CD4-positive, alpha-beta T cell (primary cell): Measurements from ENCODE around the gene ZFPM1. TPM values are rescaled to one million over a fixed set of nuclear protein-coding genes. Genes with fewer than 3 reads are reported as not detected.

ENCODE experiments used
- ATAC-seq: fragments of 200-7000 bp; cut with Tn5 transposase; one replicate; pipeline ENCODE4 v1.10.0; 2022; ENCODE audit warnings: mild to moderate bottlenecking; ENCODE audit not compliant: poor library complexity
- CTCF ChIA-PET: fragments of 350-600 bp; sonication (Branson Sonifier 250); formaldehyde crosslinking; loops from one replicate; lab custom pipeline; 2021; ENCODE audit warnings: antibody characterized with exemption, inconsistent platforms; lab: Charles Lee
- POLR2A ChIA-PET: fragments of 350-600 bp; sonication (Branson Sonifier 250); formaldehyde crosslinking; loops from one replicate; lab custom pipeline; 2021; ENCODE audit warnings: antibody characterized with exemption, inconsistent platforms; lab: Charles Lee
- DNase-seq, 14 experiments: peaks; one replicate each; pipeline ENCODE4 v3.0.0-alpha.2; 2013 to 2020; ENCODE audit warnings: mixed read lengths in 2 of 14
- H3K27ac ChIP-seq, 2 donors: one replicate each; pipeline versions ENCODE4 v1.5.1 to v1.7.0; 2013; ENCODE audit warnings: low read length in 2 of 2, low read depth in 1 of 2, mild to moderate bottlenecking in 1 of 2
- H3K27me3 ChIP-seq, 2 experiments: 1 replicate in 1 of 2; 2 replicates in 1 of 2; pipeline versions ENCODE4 v1.6.1 to v1.7.0; 2013; ENCODE audit warnings: low read length in 2 of 2, control low read depth in 1 of 2, mild to moderate bottlenecking in 1 of 2, moderate library complexity in 1 of 2; ENCODE audit not compliant: insufficient read depth in 2 of 2, control insufficient read depth in 1 of 2
- H3K36me3 ChIP-seq: one replicate; pipeline ENCODE4 v1.6.1; 2013; ENCODE audit warnings: low read length, control low read depth; ENCODE audit not compliant: insufficient read depth
- H3K4me1 ChIP-seq: one replicate; pipeline ENCODE4 v1.6.1; 2013; ENCODE audit warnings: low read length, control low read depth; ENCODE audit not compliant: insufficient read depth
- H3K4me3 ChIP-seq: one replicate; pipeline ENCODE4 v1.5.1; 2013; ENCODE audit warnings: mild to moderate bottlenecking, low read length, moderate library complexity
- H3K9me3 ChIP-seq, 2 experiments: 1 replicate in 1 of 2; 2 replicates in 1 of 2; pipeline versions ENCODE4 v1.6.1 to v1.7.0; 2013; ENCODE audit warnings: low read length in 2 of 2, mild to moderate bottlenecking in 2 of 2, control low read depth in 1 of 2, moderate library complexity in 1 of 2; ENCODE audit not compliant: control insufficient read depth in 1 of 2, insufficient read depth in 1 of 2
- H3K27ac Mint-ChIP-seq: one replicate; pipeline ENCODE4 v1.8.0; 2020; ENCODE audit warnings: mixed read lengths
- H3K27me3 Mint-ChIP-seq: one replicate; pipeline ENCODE4 v1.8.0; 2021; ENCODE audit warnings: mixed read lengths
- H3K36me3 Mint-ChIP-seq: one replicate; pipeline ENCODE4 v1.8.0; 2021; ENCODE audit warnings: low read depth, mixed read lengths
- H3K4me1 Mint-ChIP-seq: one replicate; pipeline ENCODE4 v1.8.0; 2021; ENCODE audit warnings: low read depth, mixed read lengths
- H3K4me3 Mint-ChIP-seq: one replicate; pipeline ENCODE4 v1.8.0; 2020; ENCODE audit warnings: mild to moderate bottlenecking, mixed read lengths
- H3K9me3 Mint-ChIP-seq: one replicate; pipeline ENCODE4 v1.8.0; 2020; ENCODE audit warnings: mixed read lengths
- intact Hi-C, 2 experiments: fragments of 100-400 bp; cut with DNase I in 1 of 2; cut with micrococcal nuclease in 1 of 2; formaldehyde crosslinking; loops; one replicate each; pipeline versions ENCODE4 v1.15.1 to v1.9.0; 2023 to 2025; cut with DNase I, micrococcal nuclease
- total RNA-seq, 174 experiments: library from RNA in 2 of 174; stranded (reverse) in 2 of 174; gene quantifications; one replicate each; pipeline ENCODE4 v1.2.3 and lab custom pipeline; 2021 to 2026
- TF ChIP-seq, protein P1 (sequence below): fragments of 200-600 bp; IDR thresholded peaks from one replicate; pipeline ENCODE4 v1.8.0; 2022; ENCODE audit warnings: antibody characterized with exemption, mild to moderate bottlenecking

Gene ZFPM1
- total RNA-seq, 2 experiments from 2014 or later = 22.8 to 24.2 TPM

DNA sequence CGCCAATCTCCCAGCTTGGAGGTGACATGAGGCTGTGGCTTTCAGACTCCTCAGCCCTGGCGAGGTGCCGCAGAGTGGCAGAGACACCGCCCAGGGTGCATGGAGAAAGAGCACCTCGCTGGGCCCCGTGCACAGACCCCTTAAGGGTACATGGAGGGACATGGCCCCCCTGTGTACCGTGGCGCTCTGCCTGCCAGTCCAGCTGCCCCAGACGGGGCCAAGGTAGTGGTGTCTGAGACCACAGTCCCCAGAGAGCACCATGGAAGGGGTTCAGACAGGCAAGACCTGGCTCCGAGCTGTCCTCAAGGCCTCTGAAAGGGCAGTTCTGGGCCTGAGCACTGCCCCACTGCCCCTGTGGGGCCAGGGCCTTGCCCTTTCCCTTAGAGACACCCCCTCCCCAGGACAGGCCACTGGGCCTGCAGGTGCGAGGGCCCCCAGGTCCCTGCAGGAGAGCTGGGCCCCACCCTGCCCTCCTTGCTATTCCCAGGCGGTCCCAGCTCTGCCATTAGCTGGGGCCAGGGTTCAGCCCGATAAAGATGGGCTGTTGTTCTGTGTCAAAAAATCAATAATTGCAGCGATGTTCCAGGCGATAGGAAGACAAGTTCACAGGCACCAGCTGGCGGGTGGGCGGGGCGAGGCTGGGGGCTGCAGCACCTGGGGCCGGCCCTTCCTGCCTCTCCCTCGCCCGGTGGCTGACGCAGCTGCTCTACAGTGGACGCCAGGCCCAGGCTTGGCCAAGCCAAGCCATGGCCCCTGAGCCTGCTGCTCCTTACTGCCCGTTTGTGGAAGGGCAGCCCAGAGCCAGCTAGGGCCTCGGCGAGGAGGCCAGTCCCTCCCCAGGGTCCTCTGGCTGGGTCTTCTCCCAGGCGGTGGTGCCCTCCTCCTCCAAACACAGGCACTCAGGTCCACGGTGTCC is 51.7 kb downstream of the ZFPM1 start:
- DNase-seq (no peak), ATAC-seq (no peak)
- Histone ChIP-seq H3K9me3 (no peaks in the 10 kb centered on the region), H3K4me1 (peaks cover 12% of the 10 kb centered on the region), H3K27ac (no peak overlapping the region), H3K36me3 (no peaks in the 10 kb centered on the region), H3K4me3 (no peak overlapping the region), H3K27me3 (no peaks in the 10 kb centered on the region)
- Mint-ChIP-seq H3K27me3 (no peaks in the 10 kb centered on the region), H3K4me3 (no peak overlapping the region), H3K36me3 (peaks cover 4% of the 10 kb centered on the region), H3K4me1 (peaks cover 5% of the 10 kb centered on the region), H3K27ac (peak overlapping the region; percentile 36), H3K9me3 (no peaks in the 10 kb centered on the region)
- TF ChIP-seq, protein P1, sequence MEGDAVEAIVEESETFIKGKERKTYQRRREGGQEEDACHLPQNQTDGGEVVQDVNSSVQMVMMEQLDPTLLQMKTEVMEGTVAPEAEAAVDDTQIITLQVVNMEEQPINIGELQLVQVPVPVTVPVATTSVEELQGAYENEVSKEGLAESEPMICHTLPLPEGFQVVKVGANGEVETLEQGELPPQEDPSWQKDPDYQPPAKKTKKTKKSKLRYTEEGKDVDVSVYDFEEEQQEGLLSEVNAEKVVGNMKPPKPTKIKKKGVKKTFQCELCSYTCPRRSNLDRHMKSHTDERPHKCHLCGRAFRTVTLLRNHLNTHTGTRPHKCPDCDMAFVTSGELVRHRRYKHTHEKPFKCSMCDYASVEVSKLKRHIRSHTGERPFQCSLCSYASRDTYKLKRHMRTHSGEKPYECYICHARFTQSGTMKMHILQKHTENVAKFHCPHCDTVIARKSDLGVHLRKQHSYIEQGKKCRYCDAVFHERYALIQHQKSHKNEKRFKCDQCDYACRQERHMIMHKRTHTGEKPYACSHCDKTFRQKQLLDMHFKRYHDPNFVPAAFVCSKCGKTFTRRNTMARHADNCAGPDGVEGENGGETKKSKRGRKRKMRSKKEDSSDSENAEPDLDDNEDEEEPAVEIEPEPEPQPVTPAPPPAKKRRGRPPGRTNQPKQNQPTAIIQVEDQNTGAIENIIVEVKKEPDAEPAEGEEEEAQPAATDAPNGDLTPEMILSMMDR = no peak
- ChIA-PET CTCF (no interaction called here), POLR2A (no interaction called here)
- intact Hi-C loops = loop anchor here (1.0 kb wide), 1 partner anchor 61 kb away; no protein-coding TSS in a partner anchor

DNA sequence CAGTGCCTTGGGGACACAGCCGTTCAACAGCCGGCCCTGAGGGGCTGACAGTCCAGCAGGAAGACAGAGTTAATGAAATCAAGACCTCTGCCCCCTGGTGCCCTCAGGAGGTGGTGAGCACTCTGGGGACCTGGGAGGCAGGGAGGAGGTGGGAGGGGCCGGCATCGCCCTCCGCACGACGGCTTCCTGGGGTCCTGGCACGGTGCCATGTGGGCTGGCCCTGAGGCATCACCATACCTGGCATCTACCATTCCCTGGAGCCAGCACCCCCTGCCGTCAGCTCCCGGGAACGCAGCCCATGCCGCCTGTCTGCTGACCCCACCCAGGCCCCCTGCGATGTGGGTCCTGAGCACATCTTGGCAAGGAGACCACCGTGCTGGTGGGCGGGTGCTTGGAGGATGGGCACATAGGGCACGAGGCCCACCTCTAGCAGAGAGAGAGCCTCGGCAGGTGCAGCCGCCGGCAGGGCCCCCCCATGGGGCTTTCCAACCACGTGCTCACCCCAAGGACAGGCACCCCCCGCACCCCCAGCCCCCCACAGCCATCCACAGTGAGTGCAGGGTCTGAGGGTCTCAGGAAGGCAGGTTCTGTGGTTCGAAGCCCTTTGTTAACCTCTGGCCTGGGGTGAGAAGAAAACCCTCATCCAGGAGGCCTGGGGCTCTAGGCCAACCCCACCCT is 52.5 kb downstream of the ZFPM1 start:
- peak overlapping the region; percentile 36 for H3K27ac Mint-ChIP-seq
- Histone ChIP-seq H3K27ac (no peak overlapping the region), H3K4me3 (no peak overlapping the region), H3K9me3 (no peaks in the 10 kb centered on the region), H3K36me3 (no peaks in the 10 kb centered on the region), H3K27me3 (no peaks in the 10 kb centered on the region), H3K4me1 (peaks cover 12% of the 10 kb centered on the region)
- H3K36me3 Mint-ChIP-seq = peaks cover 4% of the 10 kb centered on the region
- ChIA-PET CTCF (no interaction called here), POLR2A (no interaction called here)
- TF ChIP-seq, protein P1 = peak; percentile 35
- H3K4me3 Mint-ChIP-seq = no peak overlapping the region
- intact Hi-C loops = loop anchor here (1.0 kb wide), 1 partner anchor 62 kb away; no protein-coding TSS in a partner anchor
- H3K27me3 Mint-ChIP-seq = no peaks in the 10 kb centered on the region
- no peaks in the 10 kb centered on the region for H3K9me3 Mint-ChIP-seq
- ATAC-seq (peak; percentile 88), DNase-seq (peak; percentile 32 to 86 (median 66))
- peaks cover 5% of the 10 kb centered on the region for H3K4me1 Mint-ChIP-seq

GRCh38 chr16:88506723-88507122 is 53.6 kb downstream of the ZFPM1 start:
- H3K27ac ChIP-seq = no peak overlapping the region
- peaks cover 12% of the 10 kb centered on the region for H3K4me1 ChIP-seq
- H3K4me3 ChIP-seq = no peak overlapping the region
- CTCF ChIA-PET = no interaction called here
- TF ChIP-seq, protein P1 = no peak
- H3K27ac Mint-ChIP-seq = no peak overlapping the region
- H3K4me1 Mint-ChIP-seq = no peaks in the 10 kb centered on the region
- H3K9me3 Mint-ChIP-seq = no peaks in the 10 kb centered on the region
- H3K36me3 ChIP-seq = no peaks in the 10 kb centered on the region
- H3K9me3 ChIP-seq = no peaks in the 10 kb centered on the region
- DNase-seq (no peak), ATAC-seq (no peak)
- intact Hi-C loops = no loop called here
- H3K27me3 ChIP-seq = no peaks in the 10 kb centered on the region
- no peaks in the 10 kb centered on the region for H3K27me3 Mint-ChIP-seq
- no peak overlapping the region for H3K4me3 Mint-ChIP-seq
- H3K36me3 Mint-ChIP-seq = no peaks in the 10 kb centered on the region
- POLR2A ChIA-PET = no interaction called here
